ENCODE results near the gene MORF4L1.

MORF4L1 gene

DNA sequence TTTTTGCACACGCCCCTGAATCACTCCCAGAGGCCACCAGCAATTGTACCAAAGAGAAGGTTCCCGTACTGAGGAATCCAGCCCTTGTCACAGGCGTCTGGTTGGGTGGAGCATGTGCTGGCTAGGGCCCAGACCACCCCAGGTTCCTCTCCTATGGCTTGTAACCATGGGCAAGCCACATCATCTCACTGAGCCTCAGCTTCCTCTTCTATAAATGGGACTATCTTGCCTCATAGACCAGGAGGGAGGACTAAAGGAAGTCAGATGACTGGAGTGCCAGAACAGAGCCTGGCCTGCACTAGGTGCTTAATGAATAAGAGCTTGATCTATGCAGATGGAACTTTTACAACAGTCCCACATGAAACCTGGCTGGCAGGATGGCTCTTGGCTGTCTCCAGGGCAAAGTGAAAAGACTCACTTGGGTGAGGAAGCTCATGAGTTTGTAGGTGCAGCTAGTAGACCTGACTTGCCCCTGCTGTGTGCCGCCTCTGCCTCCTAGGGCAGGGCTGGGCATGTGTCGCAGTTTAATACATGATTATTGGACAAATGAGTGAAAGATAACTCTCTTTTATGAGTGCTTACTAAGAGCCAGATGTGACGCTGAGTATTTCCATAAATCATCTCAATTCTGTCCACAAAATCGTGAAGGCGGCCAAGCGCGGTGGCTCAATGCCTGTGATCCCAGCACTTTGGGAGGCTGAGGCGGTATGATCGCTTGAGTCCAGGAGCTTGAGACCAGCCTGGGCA lies 42.8 kb downstream of the MORF4L1 start:
- DNase-seq (ENCODE audit: extremely low read depth, low read depth) = no peak
- TF ChIP-seq, protein P1, sequence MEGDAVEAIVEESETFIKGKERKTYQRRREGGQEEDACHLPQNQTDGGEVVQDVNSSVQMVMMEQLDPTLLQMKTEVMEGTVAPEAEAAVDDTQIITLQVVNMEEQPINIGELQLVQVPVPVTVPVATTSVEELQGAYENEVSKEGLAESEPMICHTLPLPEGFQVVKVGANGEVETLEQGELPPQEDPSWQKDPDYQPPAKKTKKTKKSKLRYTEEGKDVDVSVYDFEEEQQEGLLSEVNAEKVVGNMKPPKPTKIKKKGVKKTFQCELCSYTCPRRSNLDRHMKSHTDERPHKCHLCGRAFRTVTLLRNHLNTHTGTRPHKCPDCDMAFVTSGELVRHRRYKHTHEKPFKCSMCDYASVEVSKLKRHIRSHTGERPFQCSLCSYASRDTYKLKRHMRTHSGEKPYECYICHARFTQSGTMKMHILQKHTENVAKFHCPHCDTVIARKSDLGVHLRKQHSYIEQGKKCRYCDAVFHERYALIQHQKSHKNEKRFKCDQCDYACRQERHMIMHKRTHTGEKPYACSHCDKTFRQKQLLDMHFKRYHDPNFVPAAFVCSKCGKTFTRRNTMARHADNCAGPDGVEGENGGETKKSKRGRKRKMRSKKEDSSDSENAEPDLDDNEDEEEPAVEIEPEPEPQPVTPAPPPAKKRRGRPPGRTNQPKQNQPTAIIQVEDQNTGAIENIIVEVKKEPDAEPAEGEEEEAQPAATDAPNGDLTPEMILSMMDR (IDR thresholded peaks at IDR 0.05; ENCODE audit: low read depth, low read length, missing control alignments) = no peak
- H3K4me3 ChIP-seq (replicated peaks; ENCODE audit: low read depth, low read length) = no peak overlapping the region

DNA sequence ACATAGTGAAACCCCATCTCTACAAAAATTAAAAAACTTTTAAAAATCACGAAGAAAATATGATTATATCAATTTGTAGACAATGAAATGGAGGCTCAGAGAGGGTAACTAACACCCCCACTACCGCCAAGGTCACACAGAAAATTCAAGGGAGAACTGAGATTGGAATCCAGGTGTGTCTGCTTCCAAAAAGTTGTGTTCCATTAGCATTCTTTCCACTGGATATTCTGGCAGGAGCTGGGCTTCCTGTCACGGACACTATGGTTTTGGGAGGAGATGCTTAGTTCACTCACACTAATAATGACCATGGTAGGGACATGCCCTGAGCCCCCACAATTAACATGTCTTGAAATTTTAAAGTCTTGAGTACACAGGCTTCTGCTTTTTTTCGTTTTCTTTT lies 43.4 kb downstream of the MORF4L1 start:
- no peak for DNase-seq (ENCODE audit: extremely low read depth, low read depth)
- TF ChIP-seq, protein P1 (IDR thresholded peaks at IDR 0.05; ENCODE audit: low read depth, low read length, missing control alignments) = no peak

DNA sequence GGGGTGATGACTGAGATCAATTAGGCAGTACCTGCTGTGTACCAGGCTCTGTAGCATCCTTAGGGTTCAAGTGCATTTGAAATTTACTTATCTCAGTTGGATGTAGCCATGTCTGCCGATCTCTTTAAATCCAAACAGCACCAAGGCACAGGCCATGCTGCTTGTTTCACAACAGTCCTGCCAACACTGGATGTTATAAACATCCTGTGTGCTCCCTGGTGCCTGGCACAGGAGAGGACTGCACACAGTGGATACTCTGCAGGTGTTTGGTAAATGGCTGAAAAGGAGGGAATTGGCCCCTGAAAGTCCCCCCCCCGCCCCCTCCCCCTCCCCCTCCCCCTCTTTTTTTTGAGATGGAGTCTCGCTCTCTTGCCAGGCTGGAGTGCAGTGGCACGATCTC lies 45.2 kb downstream of the MORF4L1 start:
- no peak for DNase-seq (ENCODE audit: extremely low read depth, low read depth)
- H3K4me3 ChIP-seq (replicated peaks; ENCODE audit: low read depth, low read length) = no peak overlapping the region
- TF ChIP-seq, protein P1 (IDR thresholded peaks at IDR 0.05; ENCODE audit: low read depth, low read length, missing control alignments) = no peak

More for the DNA sequence above, 43.4 kb downstream of the MORF4L1 start:
- H3K4me3 ChIP-seq (replicated peaks; ENCODE audit: low read depth, low read length) = no peak overlapping the region

DNA sequence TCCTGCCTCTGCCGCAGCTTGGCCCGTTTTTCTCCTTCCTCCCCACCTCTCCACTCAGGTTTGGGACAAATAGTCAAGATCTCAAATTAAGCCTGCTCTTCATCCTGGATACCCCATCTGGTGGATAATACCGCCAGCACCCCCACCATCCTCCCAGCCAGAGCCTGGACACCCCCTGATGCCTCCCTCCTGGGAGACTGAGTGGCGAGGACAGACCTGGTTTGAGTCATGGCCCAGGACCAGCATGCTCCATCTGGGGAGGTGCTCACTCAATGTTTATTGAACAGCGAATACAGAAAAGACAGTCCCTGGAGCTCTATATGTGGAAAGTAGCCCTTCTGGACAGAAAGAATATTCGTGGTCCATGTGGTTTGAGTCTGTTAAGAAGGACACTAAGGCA lies 48.8 kb downstream of the MORF4L1 start:
- no peak for DNase-seq (ENCODE audit: extremely low read depth, low read depth)
- TF ChIP-seq, protein P1 (IDR thresholded peaks at IDR 0.05; ENCODE audit: low read depth, low read length, missing control alignments) = no peak
- H3K4me3 ChIP-seq (replicated peaks; ENCODE audit: low read depth, low read length) = no peak overlapping the region

DNA sequence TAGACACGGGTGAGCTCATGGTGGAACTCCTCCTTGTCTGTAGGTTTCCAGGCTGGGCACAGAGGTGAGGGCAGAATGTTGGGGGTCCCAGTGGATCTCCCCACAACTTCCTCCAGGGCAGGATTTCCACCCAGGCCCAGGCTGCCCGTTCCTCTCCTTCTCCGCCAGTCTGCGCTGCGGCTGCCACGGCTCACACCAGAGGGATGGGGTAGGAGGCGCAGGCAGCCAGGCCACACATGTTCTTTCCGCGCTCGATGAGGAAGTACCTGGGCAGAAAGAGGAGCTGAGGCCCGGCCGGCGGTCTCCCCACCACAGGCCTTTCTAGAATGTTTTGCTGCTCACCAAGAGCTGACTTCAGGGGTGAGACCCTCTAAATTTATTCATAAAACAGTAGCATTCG lies 49.2 kb downstream of the MORF4L1 start:
- DNase-seq (ENCODE audit: extremely low read depth, low read depth) = no peak
- TF ChIP-seq, protein P1 (IDR thresholded peaks at IDR 0.05; ENCODE audit: low read depth, low read length, missing control alignments) = no peak
- no peak overlapping the region for H3K4me3 ChIP-seq (replicated peaks; ENCODE audit: low read depth, low read length)

DNA sequence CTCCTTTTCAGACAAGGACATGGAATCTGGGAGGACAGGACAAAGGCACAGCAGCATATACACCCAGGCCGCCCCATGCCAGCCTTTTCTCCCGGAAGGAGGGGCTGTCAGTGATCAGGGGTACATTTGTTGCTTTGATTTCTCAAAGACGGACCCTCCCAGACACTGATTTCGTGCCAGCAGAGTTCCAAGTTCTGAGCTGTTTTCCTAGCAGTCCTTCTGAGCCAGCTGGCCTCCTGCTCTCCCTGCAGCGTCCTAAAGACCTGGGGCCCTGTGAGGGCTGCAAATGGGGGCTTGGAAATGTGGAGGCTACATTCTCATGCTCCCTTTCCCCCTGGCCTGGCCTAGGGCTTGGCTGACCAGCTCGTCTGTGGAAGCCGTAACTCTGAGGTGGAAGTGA lies 49.8 kb downstream of the MORF4L1 start:
- no peak for DNase-seq (ENCODE audit: extremely low read depth, low read depth)
- no peak overlapping the region for H3K4me3 ChIP-seq (replicated peaks; ENCODE audit: low read depth, low read length)
- TF ChIP-seq, protein P1 (IDR thresholded peaks at IDR 0.05; ENCODE audit: low read depth, low read length, missing control alignments) = no peak

DNA sequence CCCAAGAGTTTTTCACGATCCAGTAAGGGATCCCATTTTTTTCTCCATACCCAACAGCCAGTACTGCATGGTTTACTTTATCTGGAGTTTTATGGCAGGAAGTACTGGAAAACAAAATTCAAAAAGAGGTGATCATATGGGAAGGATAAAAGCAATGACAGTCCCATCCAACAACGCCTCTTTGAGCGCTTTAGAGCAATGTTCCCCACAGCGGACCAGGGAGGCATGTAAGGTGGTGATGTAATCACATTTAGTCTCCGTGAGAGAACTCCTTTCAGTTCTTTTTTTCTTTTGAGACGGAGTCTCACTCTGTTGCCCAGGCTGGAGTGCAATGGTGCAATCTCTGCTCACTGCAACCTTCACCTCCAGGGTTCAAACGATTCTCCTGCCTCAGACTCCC lies 50.3 kb downstream of the MORF4L1 start:
- TF ChIP-seq, protein P1 (IDR thresholded peaks at IDR 0.05; ENCODE audit: low read depth, low read length, missing control alignments) = no peak
- DNase-seq (ENCODE audit: extremely low read depth, low read depth) = no peak
- H3K4me3 ChIP-seq (replicated peaks; ENCODE audit: low read depth, low read length) = no peak overlapping the region

All from HFF-Myc (cell line).